ENCODE data around the gene C14orf180. TPM values are rescaled to one million over a fixed set of nuclear protein-coding genes. Genes with fewer than 3 reads are reported as not detected.

The C14orf180 gene
- total and polyA plus RNA-seq, 10 of the 15 experiments (the other 5 are each of a cell fraction or from before 2014, with no cell fraction given) = not detected

DNA sequence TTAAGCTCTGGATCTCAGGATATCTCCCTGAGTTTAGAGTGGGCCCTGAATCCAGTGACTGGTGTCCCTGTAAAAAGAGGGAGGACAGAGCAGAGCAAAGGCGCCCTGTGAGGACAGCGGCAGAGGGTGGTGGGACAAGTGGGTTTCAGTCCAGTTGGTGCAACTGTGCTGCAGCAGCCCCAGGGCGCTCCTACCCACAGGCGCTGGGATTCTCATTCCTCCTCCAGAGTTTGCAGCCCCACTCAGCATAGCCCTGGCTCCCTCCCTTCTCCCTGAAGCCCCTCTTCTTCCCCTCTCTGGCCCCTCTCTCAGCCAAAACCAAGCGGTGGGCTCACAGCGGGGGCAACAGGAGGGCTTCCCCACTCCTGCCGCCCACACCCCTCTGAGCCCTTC lies 23.4 kb downstream of the C14orf180 start (continued):
- TF ChIP-seq, protein P1, sequence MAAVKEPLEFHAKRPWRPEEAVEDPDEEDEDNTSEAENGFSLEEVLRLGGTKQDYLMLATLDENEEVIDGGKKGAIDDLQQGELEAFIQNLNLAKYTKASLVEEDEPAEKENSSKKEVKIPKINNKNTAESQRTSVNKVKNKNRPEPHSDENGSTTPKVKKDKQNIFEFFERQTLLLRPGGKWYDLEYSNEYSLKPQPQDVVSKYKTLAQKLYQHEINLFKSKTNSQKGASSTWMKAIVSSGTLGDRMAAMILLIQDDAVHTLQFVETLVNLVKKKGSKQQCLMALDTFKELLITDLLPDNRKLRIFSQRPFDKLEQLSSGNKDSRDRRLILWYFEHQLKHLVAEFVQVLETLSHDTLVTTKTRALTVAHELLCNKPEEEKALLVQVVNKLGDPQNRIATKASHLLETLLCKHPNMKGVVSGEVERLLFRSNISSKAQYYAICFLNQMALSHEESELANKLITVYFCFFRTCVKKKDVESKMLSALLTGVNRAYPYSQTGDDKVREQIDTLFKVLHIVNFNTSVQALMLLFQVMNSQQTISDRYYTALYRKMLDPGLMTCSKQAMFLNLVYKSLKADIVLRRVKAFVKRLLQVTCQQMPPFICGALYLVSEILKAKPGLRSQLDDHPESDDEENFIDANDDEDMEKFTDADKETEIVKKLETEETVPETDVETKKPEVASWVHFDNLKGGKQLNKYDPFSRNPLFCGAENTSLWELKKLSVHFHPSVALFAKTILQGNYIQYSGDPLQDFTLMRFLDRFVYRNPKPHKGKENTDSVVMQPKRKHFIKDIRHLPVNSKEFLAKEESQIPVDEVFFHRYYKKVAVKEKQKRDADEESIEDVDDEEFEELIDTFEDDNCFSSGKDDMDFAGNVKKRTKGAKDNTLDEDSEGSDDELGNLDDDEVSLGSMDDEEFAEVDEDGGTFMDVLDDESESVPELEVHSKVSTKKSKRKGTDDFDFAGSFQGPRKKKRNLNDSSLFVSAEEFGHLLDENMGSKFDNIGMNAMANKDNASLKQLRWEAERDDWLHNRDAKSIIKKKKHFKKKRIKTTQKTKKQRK (IDR thresholded peaks at IDR 0.05; ENCODE audit: low read depth, low read length) = no peak
- TF ChIP-seq, protein P2, sequence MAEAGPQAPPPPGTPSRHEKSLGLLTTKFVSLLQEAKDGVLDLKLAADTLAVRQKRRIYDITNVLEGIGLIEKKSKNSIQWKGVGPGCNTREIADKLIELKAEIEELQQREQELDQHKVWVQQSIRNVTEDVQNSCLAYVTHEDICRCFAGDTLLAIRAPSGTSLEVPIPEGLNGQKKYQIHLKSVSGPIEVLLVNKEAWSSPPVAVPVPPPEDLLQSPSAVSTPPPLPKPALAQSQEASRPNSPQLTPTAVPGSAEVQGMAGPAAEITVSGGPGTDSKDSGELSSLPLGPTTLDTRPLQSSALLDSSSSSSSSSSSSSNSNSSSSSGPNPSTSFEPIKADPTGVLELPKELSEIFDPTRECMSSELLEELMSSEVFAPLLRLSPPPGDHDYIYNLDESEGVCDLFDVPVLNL (IDR thresholded peaks at IDR 0.05; ENCODE audit: low read depth, low read length) = no peak
- TF ChIP-seq RAD21 (IDR thresholded peaks at IDR 0.05; ENCODE audit: insufficient read depth, low read depth, low read length) (no peak), MAX (IDR thresholded peaks at IDR 0.05; ENCODE audit: low read depth, low read length) (no peak), BHLHE40 (IDR thresholded peaks at IDR 0.05; ENCODE audit: borderline replicate concordance in 1 of 2, low read depth in 2 of 2, low read length in 1 of 2) (no peak)

DNA sequence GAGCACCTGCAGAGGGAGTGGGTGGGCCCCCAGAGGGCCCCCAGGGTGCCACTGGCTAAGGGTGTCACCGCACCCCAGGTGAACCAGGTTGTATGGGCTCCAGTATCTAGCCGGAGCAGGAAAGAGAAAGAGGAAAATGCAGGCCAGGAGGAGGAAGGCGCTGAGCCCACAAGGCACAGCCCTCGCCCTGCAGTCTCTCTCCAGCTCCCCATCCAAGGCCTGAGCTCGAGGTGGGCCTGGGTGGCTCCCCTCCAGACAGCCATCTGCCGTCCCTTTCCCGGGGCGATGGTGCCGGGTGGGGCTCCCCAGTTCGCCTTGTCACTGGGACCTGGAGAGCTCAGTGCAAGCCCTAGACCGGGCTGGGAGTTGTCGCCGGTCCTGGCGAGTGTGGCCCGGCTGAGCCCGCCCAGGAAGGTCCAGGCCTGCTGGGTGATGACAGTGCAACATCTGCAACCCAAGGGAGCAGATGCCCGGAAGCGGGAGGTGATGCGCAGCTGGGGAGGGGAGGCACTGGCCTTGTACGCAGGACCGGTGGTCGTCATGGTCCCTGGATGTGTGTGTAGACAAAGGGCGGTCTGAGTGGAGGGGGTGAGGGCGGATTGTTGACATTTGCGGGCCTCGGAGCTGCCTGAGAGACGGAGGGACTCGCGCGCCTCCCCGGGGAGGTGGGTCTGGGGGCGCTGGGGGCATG lies 24.3 kb downstream of the C14orf180 start:
- no peak overlapping the region for H3K9ac ChIP-seq (ENCODE audit: control insufficient read depth, insufficient read depth, low read length)
- 46% methylated on average over 26 of the region's 32 CpGs for WGBS (ENCODE audit: insufficient coverage, insufficient replicate concordance, low lambda C conversion rate, missing lambda C conversion rate)
- no peak for FAIRE-seq
- BruUV-seq (replicated peaks) = no TSS peak
- ChIA-PET RAD21 (ENCODE audit: unreplicated experiment) (no interaction called here), SMC1A (ENCODE audit: uncharacterized antibody, unreplicated experiment) (no interaction called here), CTCF (no interaction called here), POLR2A (no interaction called here)
- H3K79me2 ChIP-seq (ENCODE audit: control insufficient read depth, insufficient read depth, low read length) = no peaks in the 10 kb centered on the region
- H3K4me2 ChIP-seq (ENCODE audit: control insufficient read depth, insufficient read depth) = no peak overlapping the region
- H3K9me3 ChIP-seq (replicated peaks; ENCODE audit: control insufficient read depth, insufficient read depth, low read length) = no peaks in the 10 kb centered on the region
- no peak overlapping the region for H3K4me3 ChIP-seq
- in situ Hi-C loops (cut with MboI) (no loop called here), intact Hi-C loops (cut with micrococcal nuclease; ENCODE audit: unreplicated experiment) (no loop called here)
- H3K27me3 ChIP-seq (replicated peaks in 1 of 2; ENCODE audit: control insufficient read depth in 2 of 2, insufficient read depth in 2 of 2, low read length in 1 of 2) = peaks cover 2 to 3% of the 10 kb centered on the region in 2 experiments; a peak in 2 of 4 replicates
- no peaks in the 10 kb centered on the region for H3K36me3 ChIP-seq (ENCODE audit: control insufficient read depth in 2 of 2, insufficient read depth in 2 of 2, low read length in 1 of 2)
- no peaks in the 10 kb centered on the region for H4K20me1 ChIP-seq (ENCODE audit: control insufficient read depth, insufficient read depth)
- DNase-seq (ENCODE audit: low read depth, low spot score) = no peak
- H2AFZ ChIP-seq (ENCODE audit: control insufficient read depth, low read depth, low read length) = no peak overlapping the region
- no peaks in the 10 kb centered on the region for H3K4me1 ChIP-seq (ENCODE audit: control insufficient read depth, insufficient read depth, low read length)
- ATAC-seq = no peak
- no peak overlapping the region for H3K27ac ChIP-seq (ENCODE audit: control insufficient read depth, insufficient read depth)
- no peak for TF ChIP-seq SMC3 (IDR thresholded peaks at IDR 0.05; ENCODE audit: borderline replicate concordance, low read length)
- TF ChIP-seq BCLAF1 (IDR thresholded peaks at IDR 0.05) = no peak
- TF ChIP-seq SUZ12 (IDR thresholded peaks at IDR 0.05; ENCODE audit: unreplicated experiment) = no peak
- TF ChIP-seq LARP7 (IDR thresholded peaks at IDR 0.05) = no peak
- TF ChIP-seq SMAD5 (IDR thresholded peaks at IDR 0.05; ENCODE audit: low read depth) = no peak
- TF ChIP-seq ZBTB4 (CRISPR knock-in tag; IDR thresholded peaks at IDR 0.05) = no peak

All from GM12878 (cell line).